GM21737 (cell line): ENCODE results near the gene TMEM51.

Source experiments
- ATAC-seq: cut with Tn5 transposase; IDR thresholded peaks from one replicate; pipeline ENCODE4 v1.9.1; 2021; ENCODE audit warnings: mild to moderate bottlenecking, moderate library complexity; ENCODE audit not compliant: unreplicated experiment

TMEM51 gene

GRCh38 chr1:15242766-15243165, 89.2 kb downstream of the TMEM51 start:
- no peak for ATAC-seq

DNA sequence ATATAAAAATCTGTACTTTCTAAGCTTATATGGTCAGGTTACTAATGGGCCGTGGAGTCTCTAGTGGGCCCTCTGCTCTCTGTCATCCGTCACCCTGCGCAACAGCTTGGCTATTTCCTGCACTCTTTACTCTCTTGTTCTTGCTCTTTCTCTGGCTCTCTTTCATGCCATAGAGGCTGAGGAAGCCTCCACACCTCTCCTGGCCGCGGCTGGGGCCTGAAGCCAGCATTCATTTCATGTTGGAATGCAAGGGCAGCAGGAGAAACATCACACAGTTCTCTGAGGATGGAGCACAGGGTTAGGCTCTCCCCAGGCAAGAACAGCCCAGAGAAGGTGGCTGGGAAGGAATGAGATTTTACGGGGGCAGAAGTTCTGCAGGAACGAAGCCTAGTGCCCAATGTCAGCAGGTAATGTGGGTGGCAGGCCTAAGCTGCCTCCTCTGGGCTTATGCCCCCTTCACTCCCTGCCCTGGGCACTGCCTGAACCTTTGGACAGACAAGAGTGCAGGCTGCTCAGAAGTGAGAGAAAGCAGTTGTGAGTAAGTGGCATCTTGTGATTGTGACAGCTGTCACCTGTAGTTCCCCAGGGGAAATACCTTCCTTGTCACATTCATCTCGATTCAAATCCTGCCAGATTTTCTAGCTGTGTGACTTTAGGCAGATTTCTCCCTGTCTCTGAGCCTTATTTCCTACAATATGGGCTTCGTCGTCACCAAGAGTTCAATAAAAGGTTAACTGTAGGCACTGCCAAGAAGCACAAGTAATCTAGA, 89.9 kb downstream of the TMEM51 start:
- ATAC-seq = no peak

DNA sequence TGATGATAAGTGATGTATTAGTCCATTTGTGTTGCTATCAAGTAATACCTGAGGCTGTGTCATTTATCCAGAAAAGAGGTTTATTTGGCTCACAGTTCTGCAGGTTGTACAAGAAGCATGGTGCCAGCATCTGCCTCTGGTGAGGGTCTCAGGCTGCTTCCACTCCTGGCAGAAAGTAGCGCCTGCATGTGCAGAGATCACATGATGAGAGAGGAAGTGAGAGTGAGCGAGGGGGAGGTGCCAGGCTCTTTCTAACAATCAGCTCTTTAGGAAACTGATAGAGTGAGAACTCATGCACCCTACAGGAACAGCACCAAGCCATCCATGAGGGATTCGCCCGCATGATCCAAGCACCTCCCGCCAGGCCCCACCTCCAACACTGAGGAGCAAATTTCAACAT, 91.3 kb downstream of the TMEM51 start:
- ATAC-seq = no peak

- no peak for ATAC-seq
Observed at GRCh38 chr1:15245593-15246360, 92.2 kb downstream of the TMEM51 start.

DNA sequence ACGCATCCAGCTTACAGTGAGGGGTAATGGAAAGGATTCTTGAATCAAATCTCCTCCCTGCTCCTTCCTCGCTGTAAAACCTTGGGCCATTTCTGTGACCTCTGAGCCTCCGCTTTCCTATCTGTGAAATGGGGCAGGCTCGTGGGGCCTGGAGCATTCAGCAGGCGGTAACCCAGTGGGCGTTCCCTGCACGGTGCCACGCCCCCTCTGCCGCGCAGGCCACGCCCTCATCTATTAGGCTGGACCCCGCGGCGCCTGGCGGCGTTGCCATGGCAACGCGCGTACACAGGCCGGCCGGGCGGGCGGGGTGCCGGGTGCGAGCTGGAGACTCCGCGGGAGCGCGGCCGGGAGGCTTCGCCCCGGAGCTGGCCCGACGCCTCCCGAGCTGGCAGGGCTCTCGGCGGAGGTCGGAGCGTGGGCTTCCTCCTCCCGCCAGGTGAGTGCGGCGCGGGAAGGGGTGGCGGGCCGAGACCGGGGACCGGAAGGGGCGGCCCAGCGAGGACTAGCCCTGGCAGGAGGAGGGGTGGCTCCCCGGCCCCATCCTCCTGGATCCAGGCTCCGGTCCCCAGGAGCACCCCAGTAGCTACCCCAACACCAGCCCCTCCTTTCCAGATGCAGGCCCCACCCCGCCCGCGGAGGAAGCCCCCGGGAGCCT, 93.5 kb downstream of the TMEM51 start, which contains the start of gene FHAD1:
Gene FHAD1, plus strand, starts transcription at position 264 of the 655 bp plus-strand sequence. CDS start 4,562 bp downstream, outside the sequence.
- ATAC-seq = no peak

DNA sequence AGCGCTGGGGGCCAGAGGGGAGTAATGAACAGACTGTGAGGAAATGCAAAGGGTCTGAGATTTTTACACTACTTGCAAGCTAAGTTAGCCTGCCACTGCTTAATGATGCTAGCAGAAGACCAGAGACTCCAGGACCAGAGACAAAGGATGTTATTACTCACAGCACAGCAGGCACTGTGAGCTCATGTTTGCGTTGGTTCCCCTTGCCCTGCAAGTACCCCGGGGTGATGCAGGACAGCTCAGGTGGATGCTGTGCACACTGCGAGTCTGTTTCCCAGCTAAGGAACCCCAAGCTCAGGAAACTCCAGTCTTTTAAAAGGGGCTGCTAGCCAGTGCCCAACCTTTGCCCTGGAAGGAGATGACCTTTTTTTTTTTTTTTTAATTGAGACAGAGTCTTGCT, 94.7 kb downstream of the TMEM51 start:
- no peak for ATAC-seq

DNA sequence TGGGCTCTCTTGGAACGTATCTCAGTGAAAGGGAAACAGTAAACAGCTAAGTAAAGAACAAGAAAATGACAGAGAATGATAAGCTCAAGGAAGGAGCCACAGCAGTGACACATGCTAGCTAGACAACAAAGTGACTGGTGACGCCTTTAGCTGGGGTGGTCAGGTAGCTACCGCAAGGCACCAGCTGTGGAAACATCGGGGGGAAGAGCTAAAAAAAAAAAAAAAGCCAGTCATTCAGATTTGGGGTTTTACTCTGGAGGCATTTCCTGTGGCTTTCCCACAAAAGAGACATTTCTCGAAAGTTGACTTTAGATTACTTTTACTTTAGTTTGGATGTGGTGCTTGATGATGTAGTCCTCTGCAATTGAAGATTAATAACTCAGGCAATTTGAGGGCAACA, 95.5 kb downstream of the TMEM51 start:
- no peak for ATAC-seq

DNA sequence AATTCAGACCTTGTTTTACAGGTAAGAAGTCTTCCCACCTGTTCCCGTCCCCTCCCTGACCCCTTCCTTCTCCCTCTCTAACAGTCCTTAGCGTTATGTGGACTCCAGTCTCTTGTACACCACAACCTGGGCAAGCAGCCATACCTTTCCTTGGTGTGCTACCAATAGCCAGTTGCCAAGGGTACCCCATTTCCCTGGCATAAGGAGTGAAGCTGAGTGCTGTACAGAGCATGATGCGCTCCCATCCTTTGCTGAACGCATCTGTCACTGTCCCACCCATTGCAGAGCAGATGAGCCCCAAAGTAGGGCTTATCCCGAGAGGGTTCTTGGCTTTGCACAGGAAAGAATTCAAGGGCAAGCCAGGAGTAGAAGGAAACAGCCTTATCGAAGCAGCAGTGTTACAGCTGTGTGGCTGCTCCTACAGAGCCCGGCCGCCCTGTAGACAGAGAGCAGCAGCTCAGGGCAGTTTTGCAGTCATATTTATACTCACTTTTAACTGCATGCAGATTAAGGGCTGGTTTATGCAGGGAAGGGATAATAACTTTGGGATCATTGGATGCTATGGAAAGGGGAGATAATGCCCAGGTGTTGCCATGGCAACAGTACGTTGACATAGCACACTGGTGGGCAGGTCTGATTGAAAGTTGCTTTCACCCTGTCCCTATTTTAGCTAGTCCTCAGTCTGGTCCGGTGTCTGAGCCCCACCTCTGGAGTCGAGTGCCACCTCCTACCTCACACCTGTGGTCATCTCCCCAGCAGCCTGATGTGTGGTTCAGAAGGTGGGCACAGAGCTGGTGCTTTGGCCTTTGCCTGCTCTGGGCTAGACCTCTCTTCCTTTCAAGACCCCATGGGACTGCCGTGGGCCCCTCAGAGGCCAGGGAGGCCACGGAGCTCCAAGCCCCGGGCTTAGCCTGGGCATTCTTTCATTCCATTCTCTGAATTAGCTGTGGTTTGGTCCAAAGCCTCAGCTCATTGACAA, 98.6 kb downstream of the TMEM51 start:
- ATAC-seq = no peak

GRCh38 chr1:15254559-15254958, 101.0 kb downstream of the TMEM51 start:
- no peak for ATAC-seq

- no peak for ATAC-seq
Observed at GRCh38 chr1:15255582-15256149, 102.1 kb downstream of the TMEM51 start.

GRCh38 chr1:15256584-15256983, 103.0 kb downstream of the TMEM51 start:
- no peak for ATAC-seq

GRCh38 chr1:15257309-15257708, 103.8 kb downstream of the TMEM51 start:
- ATAC-seq = no peak

- no peak for ATAC-seq
Observed at GRCh38 chr1:15258833-15259621, 105.5 kb downstream of the TMEM51 start.

DNA sequence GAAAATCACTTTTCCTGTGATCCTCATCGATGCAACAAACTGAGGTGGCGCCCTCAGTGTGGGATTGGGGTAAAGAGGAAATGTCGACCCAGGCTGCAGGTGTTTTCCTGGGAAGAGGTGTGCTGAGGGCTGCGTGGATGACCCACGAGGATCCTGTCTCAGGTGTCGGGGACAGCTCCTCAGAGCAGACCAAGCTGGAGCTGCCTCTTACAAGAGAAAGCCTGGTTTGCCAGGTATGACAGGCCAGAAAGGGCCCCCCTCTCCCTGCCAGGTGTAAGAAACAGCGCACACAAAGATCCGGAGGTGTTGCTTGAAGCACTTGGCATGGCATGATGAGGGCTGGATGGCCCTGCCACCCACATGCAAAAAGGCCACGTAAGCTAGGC, 106.1 kb downstream of the TMEM51 start:
- no peak for ATAC-seq

- no peak for ATAC-seq
Observed at GRCh38 chr1:15260418-15261154, 107.0 kb downstream of the TMEM51 start.

- no peak for ATAC-seq
Observed at GRCh38 chr1:15261155-15262002, 107.8 kb downstream of the TMEM51 start.

DNA sequence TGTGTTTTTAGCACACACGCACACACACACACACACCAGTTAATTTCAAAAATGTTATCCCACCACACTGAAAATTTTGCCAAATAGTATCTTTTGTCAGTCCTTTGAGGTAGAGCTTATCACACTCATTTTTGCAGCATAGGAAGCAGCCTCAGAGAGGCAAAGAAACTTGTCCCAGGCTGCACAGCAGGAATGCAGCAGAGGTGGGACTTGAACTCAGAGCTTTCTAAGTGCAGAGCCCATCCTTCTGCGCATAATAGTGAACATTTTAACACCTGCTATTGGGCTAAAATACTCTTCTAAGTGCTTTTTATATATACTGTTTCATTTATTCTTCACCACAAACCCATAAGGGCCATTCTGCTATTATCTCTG, 108.4 kb downstream of the TMEM51 start:
- ATAC-seq = no peak

DNA sequence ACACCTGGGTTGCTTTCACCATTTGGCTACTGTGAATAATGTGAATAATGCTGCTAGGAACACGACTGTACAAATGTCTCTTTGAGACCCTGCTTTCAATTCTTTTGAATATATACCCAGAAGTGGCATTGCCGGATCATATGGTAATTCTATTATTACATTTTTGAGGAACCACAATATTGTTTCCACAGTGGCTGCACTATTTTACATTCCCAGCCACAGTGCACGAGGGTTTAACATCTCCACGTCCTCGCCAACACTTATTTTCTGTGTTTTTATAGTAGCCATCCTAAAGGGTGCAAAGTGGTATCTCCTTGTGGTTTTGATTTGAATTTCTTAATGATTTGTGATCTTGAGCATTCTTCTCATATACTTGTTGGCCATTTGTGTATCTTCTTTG, 109.2 kb downstream of the TMEM51 start:
- ATAC-seq = no peak
